ENCODE results near the gene PRKAG1.

PRKAG1 gene

GRCh38 chr12:49032679-49033447, 14.3 kb upstream of the PRKAG1 start:
- Histone ChIP-seq H3K4me3 (ENCODE audit: low read length, poor library complexity, severe bottlenecking) (no peak overlapping the region), H3K9ac (ENCODE audit: low read depth, low read length, poor library complexity, severe bottlenecking) (no peak overlapping the region), H3K9me2 (replicated peaks; ENCODE audit: low read depth, low read length) (no peaks in the 10 kb centered on the region), H3K79me2 (ENCODE audit: insufficient read depth, low read length) (no peaks in the 10 kb centered on the region), H3K4me1 (ENCODE audit: insufficient read depth, low read length, poor library complexity, severe bottlenecking) (no peaks in the 10 kb centered on the region), H3F3A (ENCODE audit: low read depth) (no peaks in the 10 kb centered on the region), H3K27me3 (ENCODE audit: insufficient read depth, low read length, poor library complexity, severe bottlenecking) (no peaks in the 10 kb centered on the region), H2AFZ (ENCODE audit: low read length) (no peak overlapping the region), H4K20me1 (ENCODE audit: insufficient read depth, low read length, poor library complexity, severe bottlenecking) (no peaks in the 10 kb centered on the region), H3K36me3 (ENCODE audit: insufficient read depth, low read length) (peaks cover 77% of the 10 kb centered on the region; the same call in 1 of the 2 replicates), H3K4me2 (ENCODE audit: low read depth, low read length, poor library complexity, severe bottlenecking) (no peak overlapping the region), H3K9me3 (ENCODE audit: insufficient read depth, low read depth, low read length) (no peaks in the 10 kb centered on the region)
- TF ChIP-seq EZH2phosphoT487 (IDR thresholded peaks at IDR 0.05; ENCODE audit: borderline replicate concordance) = no peak
- TF ChIP-seq CTCF (conservative IDR thresholded peaks at IDR 0.05; ENCODE audit: low read length) = no peak

DNA sequence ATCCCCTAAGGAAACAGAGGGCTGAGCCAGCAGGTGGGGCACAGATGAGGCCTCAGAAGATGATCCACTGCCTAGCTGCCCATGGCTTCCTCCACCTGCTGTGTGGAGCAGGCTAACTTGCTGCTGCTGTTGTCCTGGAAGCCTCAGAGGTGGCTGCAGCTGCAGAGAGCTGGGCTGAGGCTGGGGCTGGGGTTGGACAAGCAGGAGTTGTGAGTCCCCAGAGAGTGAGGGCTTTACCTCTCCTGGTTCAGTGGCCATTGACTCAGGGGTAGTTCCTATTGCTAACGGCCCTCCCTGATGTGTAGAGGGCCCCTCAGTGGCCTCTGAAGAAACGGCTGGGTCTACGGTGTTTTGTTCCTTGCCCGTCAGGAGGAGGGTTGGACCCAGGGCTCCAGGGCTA, 13.7 kb upstream of the PRKAG1 start:
- H3K36me3 ChIP-seq (ENCODE audit: insufficient read depth, low read length) = peaks cover 76% of the 10 kb centered on the region; the same call in 1 of the 2 replicates

DNA sequence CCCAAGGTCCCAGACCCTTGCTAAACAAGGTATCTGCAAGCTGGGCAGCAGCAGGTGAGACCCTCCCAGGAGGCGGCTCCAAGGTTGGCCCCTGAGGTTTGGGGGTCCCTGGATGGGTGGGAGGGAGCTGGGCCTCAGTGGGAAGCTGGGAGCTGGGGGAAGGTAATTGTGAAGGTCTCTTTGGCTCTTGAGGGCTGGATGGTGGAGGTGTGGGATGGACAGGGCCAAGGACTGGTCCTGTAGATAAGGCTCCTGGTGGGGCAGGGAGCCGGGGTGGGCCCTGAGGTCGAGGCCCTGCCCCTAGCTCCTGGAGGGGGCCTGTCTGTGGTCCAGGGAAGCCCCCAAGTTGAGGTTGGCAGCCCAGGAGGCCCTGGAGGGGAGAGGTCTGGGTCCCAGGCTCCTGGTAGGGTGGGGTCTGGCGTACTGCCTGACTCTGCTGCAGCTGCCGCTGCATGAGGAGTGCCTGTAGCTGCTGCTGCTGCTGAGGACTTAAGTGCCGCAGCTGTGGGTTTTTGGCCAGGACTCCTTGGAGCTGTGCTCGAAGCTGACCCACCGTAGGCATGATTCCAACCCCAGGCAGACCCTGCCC, 13.1 kb upstream of the PRKAG1 start:
- Histone ChIP-seq H4K20me1 (ENCODE audit: insufficient read depth, low read length, poor library complexity, severe bottlenecking) (no peaks in the 10 kb centered on the region), H3F3A (ENCODE audit: low read depth) (no peaks in the 10 kb centered on the region), H3K9ac (ENCODE audit: low read depth, low read length, poor library complexity, severe bottlenecking) (no peak overlapping the region), H3K9me2 (replicated peaks; ENCODE audit: low read depth, low read length) (no peaks in the 10 kb centered on the region), H3K4me2 (ENCODE audit: low read depth, low read length, poor library complexity, severe bottlenecking) (no peak overlapping the region), H2AFZ (ENCODE audit: low read length) (no peak overlapping the region), H3K4me1 (ENCODE audit: insufficient read depth, low read length, poor library complexity, severe bottlenecking) (no peaks in the 10 kb centered on the region), H3K79me2 (ENCODE audit: insufficient read depth, low read length) (no peaks in the 10 kb centered on the region), H3K9me3 (ENCODE audit: insufficient read depth, low read depth, low read length) (no peaks in the 10 kb centered on the region), H3K27me3 (ENCODE audit: insufficient read depth, low read length, poor library complexity, severe bottlenecking) (no peaks in the 10 kb centered on the region), H3K4me3 (ENCODE audit: low read length, poor library complexity, severe bottlenecking) (no peak overlapping the region), H3K36me3 (ENCODE audit: insufficient read depth, low read length) (peaks cover 73% of the 10 kb centered on the region; the same call in 1 of the 2 replicates)
- TF ChIP-seq CTCF (conservative IDR thresholded peaks at IDR 0.05; ENCODE audit: low read length) (no peak), EZH2phosphoT487 (IDR thresholded peaks at IDR 0.05; ENCODE audit: borderline replicate concordance) (no peak)

More for the DNA sequence above, 13.7 kb upstream of the PRKAG1 start:
- no peak for TF ChIP-seq EZH2phosphoT487 (IDR thresholded peaks at IDR 0.05; ENCODE audit: borderline replicate concordance)
- no peak for TF ChIP-seq CTCF (conservative IDR thresholded peaks at IDR 0.05; ENCODE audit: low read length)
- Histone ChIP-seq H3K27me3 (ENCODE audit: insufficient read depth, low read length, poor library complexity, severe bottlenecking) (no peaks in the 10 kb centered on the region), H3K9me3 (ENCODE audit: insufficient read depth, low read depth, low read length) (no peaks in the 10 kb centered on the region), H3K79me2 (ENCODE audit: insufficient read depth, low read length) (no peaks in the 10 kb centered on the region), H2AFZ (ENCODE audit: low read length) (no peak overlapping the region), H3K4me3 (ENCODE audit: low read length, poor library complexity, severe bottlenecking) (no peak overlapping the region), H4K20me1 (ENCODE audit: insufficient read depth, low read length, poor library complexity, severe bottlenecking) (no peaks in the 10 kb centered on the region), H3K4me1 (ENCODE audit: insufficient read depth, low read length, poor library complexity, severe bottlenecking) (no peaks in the 10 kb centered on the region), H3F3A (ENCODE audit: low read depth) (no peaks in the 10 kb centered on the region), H3K9ac (ENCODE audit: low read depth, low read length, poor library complexity, severe bottlenecking) (no peak overlapping the region), H3K9me2 (replicated peaks; ENCODE audit: low read depth, low read length) (no peaks in the 10 kb centered on the region), H3K4me2 (ENCODE audit: low read depth, low read length, poor library complexity, severe bottlenecking) (no peak overlapping the region)

Data from Loucy (cell line).